GM23248 (cell line): ENCODE results near the gene CEACAM21. TPM values are rescaled to one million over a fixed set of nuclear protein-coding genes. Genes with fewer than 3 reads are reported as not detected.
A peak's percentile ranks its signal among the peaks of the same experiment; 100 is the strongest.

Experiments
- DNase-seq: peaks from one replicate; pipeline ENCODE4 v3.0.0-alpha.2; 2015
- H2AFZ ChIP-seq: fragments of 200-600 bp; sonication (generic); 2 replicates; pipeline ENCODE4 v1.6.1; 2016; ENCODE audit warnings: antibody characterized with exemption
- H3F3A ChIP-seq: fragments of 200-600 bp; sonication (generic); 2 replicates; pipeline ENCODE4 v1.6.1; 2016; ENCODE audit warnings: mild to moderate bottlenecking, antibody characterized with exemption, mixed run types; ENCODE audit not compliant: insufficient read depth
- H3K27ac ChIP-seq: fragments of 200-600 bp; sonication (generic); 2 replicates; pipeline ENCODE4 v1.5.1; 2016; ENCODE audit warnings: mild to moderate bottlenecking
- H3K27me3 ChIP-seq: fragments of 200-600 bp; sonication (generic); replicated peaks from 2 replicates; pipeline ENCODE4 v1.6.1; 2016; ENCODE audit warnings: mild to moderate bottlenecking; ENCODE audit not compliant: insufficient read depth
- H3K36me3 ChIP-seq: fragments of 200-600 bp; sonication (generic); 2 replicates; pipeline ENCODE4 v1.6.1; 2016; ENCODE audit warnings: low read depth, mild to moderate bottlenecking
- H3K4me1 ChIP-seq: fragments of 200-600 bp; sonication (generic); 2 replicates; pipeline ENCODE4 v1.6.1; 2016; ENCODE audit warnings: mild to moderate bottlenecking; ENCODE audit not compliant: insufficient read depth
- H3K4me2 ChIP-seq: fragments of 200-600 bp; sonication (generic); one replicate; pipeline ENCODE4 v1.6.1; 2016; ENCODE audit warnings: mild to moderate bottlenecking; ENCODE audit not compliant: unreplicated experiment
- H3K4me3 ChIP-seq: fragments of 200-600 bp; sonication (generic); 2 replicates; pipeline ENCODE4 v1.5.1; 2016; ENCODE audit warnings: mild to moderate bottlenecking
- H3K79me2 ChIP-seq: fragments of 200-600 bp; sonication (generic); 2 replicates; pipeline ENCODE4 v1.6.1; 2016; ENCODE audit warnings: mild to moderate bottlenecking; ENCODE audit not compliant: insufficient read depth
- H3K9ac ChIP-seq: fragments of 200-600 bp; sonication (generic); 2 replicates; pipeline ENCODE4 v1.6.1; 2016; ENCODE audit warnings: mild to moderate bottlenecking
- H3K9me2 ChIP-seq: fragments of 200-600 bp; sonication (generic); 2 replicates; pipeline ENCODE4 v1.6.1; 2016; ENCODE audit warnings: mixed run types, mild to moderate bottlenecking, moderate library complexity; ENCODE audit not compliant: insufficient read depth
- H3K9me3 ChIP-seq: fragments of 200-600 bp; sonication (generic); one replicate; pipeline ENCODE4 v1.6.1; 2017; ENCODE audit warnings: low read depth
- H4K20me1 ChIP-seq: fragments of 200-600 bp; sonication (generic); 2 replicates; pipeline ENCODE4 v1.6.0; 2016; ENCODE audit not compliant: insufficient read depth
- EZH2 ChIP-seq: fragments of 200-600 bp; sonication (generic); IDR thresholded peaks from 2 replicates; pipeline ENCODE4 v1.6.1; 2018; ENCODE audit warnings: antibody characterized with exemption, mild to moderate bottlenecking; ENCODE audit not compliant: insufficient read depth, poor library complexity, severe bottlenecking
- EZH2phosphoT487 ChIP-seq: fragments of 200-600 bp; sonication (generic); IDR thresholded peaks from 2 replicates; pipeline ENCODE4 v1.6.1; 2018; ENCODE audit warnings: antibody characterized with exemption, moderate library complexity, mild to moderate bottlenecking, low read depth; ENCODE audit not compliant: insufficient read depth
- WGBS, 2 experiments: methylation state at CpG; one replicate each; pipeline ENCODE4 v1.1.6; 2015 to 2017; ENCODE audit warnings: low lambda C conversion rate in 2 of 2, low coverage in 1 of 2; ENCODE audit errors: missing lambda C conversion rate in 2 of 2; 5-methylcytosine and 5-hydroxymethylcytosine counted together
- in situ Hi-C: fragments of 300-500 bp; cut with MboI; formaldehyde crosslinking; loops from 2 replicates; pipeline ENCODE4 v1.15.0; 2020
- polyA plus RNA-seq: library from polyadenylated mRNA; unstranded; fragments of >200 nt; fragmentation: Nextera tagmentation; extraction: Ambion mirVana; gene quantifications from 2 replicates; pipeline ENCODE4 v1.2.1, GENCODE V29; 2016
- total RNA-seq: library from RNA; depleted of rRNA; stranded (reverse); fragments of >200 nt; shearing (Covaris generic); gene quantifications from 2 replicates; pipeline ENCODE4 v1.2.3, GENCODE V29; 2014

Gene CEACAM21
- total and polyA plus RNA-seq, 2 experiments from 2014 or later, result not detected

GRCh38 chr19:41530761-41531301 is 45.1 kb upstream of the CEACAM21 start:
- Histone ChIP-seq H3K9ac (peak overlapping the region; percentile 58), H3K4me1 (peaks cover 17% of the 10 kb centered on the region), H3K79me2 (no peaks in the 10 kb centered on the region), H3K36me3 (no peaks in the 10 kb centered on the region), H3K4me2 (peak overlapping the region; percentile 85), H3K9me2 (no peaks in the 10 kb centered on the region), H3K4me3 (peak overlapping the region; percentile 71), H4K20me1 (no peaks in the 10 kb centered on the region), H2AFZ (peak overlapping the region; percentile 89), H3F3A (peaks cover 20% of the 10 kb centered on the region), H3K9me3 (no peaks in the 10 kb centered on the region), H3K27ac (peak overlapping the region; percentile 60), H3K27me3 (no peaks in the 10 kb centered on the region)
- peak; percentile 62 for DNase-seq
- WGBS, 2 experiments, result 2 to 3% methylated on average over 8 of the region's 8 CpGs
- no peak for TF ChIP-seq EZH2phosphoT487
- no peak for TF ChIP-seq EZH2
- in situ Hi-C loops, result no loop called here

GRCh38 chr19:41531438-41532311 is 44.3 kb upstream of the CEACAM21 start:
- in situ Hi-C loops, result no loop called here
- no peaks in the 10 kb centered on the region for H3K9me2 ChIP-seq
- no peaks in the 10 kb centered on the region for H3K27me3 ChIP-seq
- H3K27ac ChIP-seq, result peak overlapping the region; percentile 60
- H2AFZ ChIP-seq, result peak overlapping the region; percentile 89
- peak overlapping the region; percentile 58 for H3K9ac ChIP-seq
- no peaks in the 10 kb centered on the region for H3K36me3 ChIP-seq
- DNase-seq, result peak; percentile 95
- H3K79me2 ChIP-seq, result no peaks in the 10 kb centered on the region
- H4K20me1 ChIP-seq, result no peaks in the 10 kb centered on the region
- H3K9me3 ChIP-seq, result no peaks in the 10 kb centered on the region
- peak overlapping the region; percentile 71 for H3K4me3 ChIP-seq
- peaks cover 20% of the 10 kb centered on the region for H3F3A ChIP-seq
- WGBS, 2 experiments, result 2% methylated on average over 13 of the region's 13 CpGs
- no peak for TF ChIP-seq EZH2phosphoT487
- no peak for TF ChIP-seq EZH2
- H3K4me2 ChIP-seq, result peak overlapping the region; percentile 85
- peaks cover 17% of the 10 kb centered on the region for H3K4me1 ChIP-seq

GRCh38 chr19:41532526-41532925 is 43.4 kb upstream of the CEACAM21 start:
- H3K79me2 ChIP-seq, result no peaks in the 10 kb centered on the region
- in situ Hi-C loops, result no loop called here
- H3K9me2 ChIP-seq, result no peaks in the 10 kb centered on the region
- H3K4me3 ChIP-seq, result no peak overlapping the region
- peaks cover 20% of the 10 kb centered on the region for H3F3A ChIP-seq
- no peak for TF ChIP-seq EZH2
- no peak for TF ChIP-seq EZH2phosphoT487
- no peak overlapping the region for H3K9ac ChIP-seq
- peak overlapping the region; percentile 85 for H3K4me2 ChIP-seq
- H4K20me1 ChIP-seq, result no peaks in the 10 kb centered on the region
- no peak for DNase-seq
- peaks cover 17% of the 10 kb centered on the region for H3K4me1 ChIP-seq
- H3K27me3 ChIP-seq, result no peaks in the 10 kb centered on the region
- no peak overlapping the region for H3K27ac ChIP-seq
- H2AFZ ChIP-seq, result no peak overlapping the region
- no peaks in the 10 kb centered on the region for H3K9me3 ChIP-seq
- no peaks in the 10 kb centered on the region for H3K36me3 ChIP-seq

GRCh38 chr19:41533671-41534215 is 42.2 kb upstream of the CEACAM21 start:
- peaks cover 17% of the 10 kb centered on the region for H3K4me1 ChIP-seq
- DNase-seq, result no peak
- H3K9me2 ChIP-seq, result no peaks in the 10 kb centered on the region
- no peaks in the 10 kb centered on the region for H4K20me1 ChIP-seq
- H3K27me3 ChIP-seq, result no peaks in the 10 kb centered on the region
- no peaks in the 10 kb centered on the region for H3K36me3 ChIP-seq
- H3K9me3 ChIP-seq, result no peaks in the 10 kb centered on the region
- H3K9ac ChIP-seq, result no peak overlapping the region
- H3K4me2 ChIP-seq, result no peak overlapping the region
- 23 to 37% methylated on average over 1 of the region's 1 CpG for WGBS, 2 experiments
- no peak overlapping the region for H2AFZ ChIP-seq
- H3K27ac ChIP-seq, result no peak overlapping the region
- peaks cover 20% of the 10 kb centered on the region for H3F3A ChIP-seq
- H3K4me3 ChIP-seq, result no peak overlapping the region
- TF ChIP-seq EZH2phosphoT487 (no peak), EZH2 (no peak)
- no peaks in the 10 kb centered on the region for H3K79me2 ChIP-seq
- in situ Hi-C loops, result no loop called here
